Left ventricle myocardium superior (tissue), 1 donor: ENCODE measurements around the gene KRT81. TPM values are rescaled to one million over a fixed set of nuclear protein-coding genes. Genes with fewer than 3 reads are reported as not detected.
"Not testable (repeated sequence)": the region's sequence is repeated elsewhere in the genome, so short reads cannot be mapped to it uniquely, and the experiment has no call there.

ENCODE experiments used
- ATAC-seq: fragments of 200-7000 bp; cut with Tn5 transposase; one replicate; pipeline ENCODE4 v1.9.1; 2020; ENCODE audit warnings: mild to moderate bottlenecking, moderate library complexity
- DNase-seq: peaks from one replicate; pipeline ENCODE4 v3.0.0-alpha.2; 2020
- intact Hi-C: fragments of 100-400 bp; cut with micrococcal nuclease; formaldehyde crosslinking; loops from one replicate; pipeline ENCODE4 v1.11.0; 2022
- total RNA-seq: library from RNA; stranded (reverse); fragmentation: NEBNext Ultra II Directional; extraction: Animal tissue kit (Norgen Biotek cat#: 25700); gene quantifications from one replicate; pipeline ENCODE4 v1.2.1, GENCODE V29; 2021
- donor health status: DM: no; HTN: yes; CAD: no; lungs with severe emphysema.

Gene KRT81
- total RNA-seq, 1 donor from 2014 or later = not detected

DNA sequence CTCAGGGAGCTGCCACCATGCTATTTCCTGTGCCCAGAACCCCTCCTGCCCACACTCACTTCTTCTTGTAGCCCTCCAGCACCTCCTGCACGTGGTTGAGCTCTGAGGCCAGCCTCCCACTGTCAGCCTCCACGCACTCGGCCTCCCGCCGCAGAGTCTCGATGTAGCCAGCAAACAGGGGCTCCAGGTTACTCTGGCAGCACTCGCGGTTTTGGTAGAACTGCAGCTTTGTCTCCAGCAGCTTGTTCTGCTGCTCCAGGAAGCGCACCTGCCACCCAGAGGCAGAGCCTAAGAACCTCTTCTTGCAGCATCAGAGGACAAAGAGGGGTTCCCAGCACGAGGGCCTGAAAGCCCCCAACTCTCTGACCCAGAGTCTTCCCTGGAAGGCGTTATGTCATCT is 27.8 kb upstream of the KRT81 start:
- DNase-seq (no peak), ATAC-seq (no peak)
- intact Hi-C loops = no loop called here

- ATAC-seq = no peak
- intact Hi-C loops = no loop called here
- DNase-seq = no peak
Measured at GRCh38 chr12:52318241-52318990, 27.1 kb upstream of the KRT81 start.

- intact Hi-C loops = no loop called here
- ATAC-seq (no peak), DNase-seq (no peak)
Measured at GRCh38 chr12:52317468-52318052, 26.2 kb upstream of the KRT81 start.

- no peak for ATAC-seq
- intact Hi-C loops = no loop called here
- DNase-seq = no peak
Measured at GRCh38 chr12:52316701-52317100, 25.4 kb upstream of the KRT81 start.

GRCh38 chr12:52316290-52316689 is 25.0 kb upstream of the KRT81 start:
- DNase-seq (no peak), ATAC-seq (no peak)
- intact Hi-C loops = no loop called here

DNA sequence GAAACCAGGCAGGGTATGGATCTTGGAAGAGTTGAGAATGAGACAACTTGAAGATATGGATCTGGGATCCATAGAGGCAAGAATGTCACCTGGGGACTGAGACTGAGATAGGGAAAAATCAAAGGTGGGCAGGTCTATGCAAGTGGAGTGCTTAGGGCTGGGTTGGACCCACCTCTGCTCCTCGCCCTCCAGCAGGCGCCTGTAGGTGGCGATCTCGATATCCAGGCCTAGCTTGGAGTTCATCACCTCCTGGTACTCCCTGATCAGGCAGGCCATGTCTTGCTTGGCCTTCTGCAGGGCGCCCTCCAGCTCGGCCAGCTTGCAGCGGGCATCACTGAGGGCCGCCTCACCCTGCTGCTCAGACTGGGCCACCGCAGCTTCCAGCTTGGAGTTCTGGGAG is 24.4 kb upstream of the KRT81 start:
- ATAC-seq, DNase-seq, intact Hi-C loops: not testable (repeated sequence)

GRCh38 chr12:52314511-52314910 is 23.2 kb upstream of the KRT81 start:
- ATAC-seq (no peak), DNase-seq (no peak)
- intact Hi-C loops = no loop called here

DNA sequence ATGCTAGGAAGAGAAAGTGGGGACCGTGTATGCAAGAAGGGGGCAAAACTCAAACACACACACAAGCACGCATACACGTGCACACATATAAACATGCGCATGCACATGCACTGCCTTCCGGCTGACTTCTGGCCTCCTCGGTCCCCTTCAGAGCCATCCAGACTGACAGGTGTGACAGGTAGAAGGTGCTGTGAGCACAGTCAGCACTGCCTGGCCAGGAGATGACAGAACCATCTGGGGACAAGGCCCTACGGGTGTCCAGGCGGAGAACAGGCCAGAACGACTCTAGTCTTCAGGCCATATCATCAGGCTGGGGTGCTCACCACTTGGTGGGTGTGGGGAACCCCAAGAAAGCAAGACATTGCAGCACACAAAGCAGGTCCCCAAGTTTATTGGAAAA is 22.6 kb upstream of the KRT81 start:
- no peak for DNase-seq
- intact Hi-C loops = no loop called here
- ATAC-seq = no peak

- no peak for ATAC-seq
- no peak for DNase-seq
- intact Hi-C loops = no loop called here
Measured at GRCh38 chr12:52313461-52313860, 22.1 kb upstream of the KRT81 start.

- intact Hi-C loops = no loop called here
- DNase-seq (no peak), ATAC-seq (no peak)
Measured at GRCh38 chr12:52312086-52312485, 20.8 kb upstream of the KRT81 start.

DNA sequence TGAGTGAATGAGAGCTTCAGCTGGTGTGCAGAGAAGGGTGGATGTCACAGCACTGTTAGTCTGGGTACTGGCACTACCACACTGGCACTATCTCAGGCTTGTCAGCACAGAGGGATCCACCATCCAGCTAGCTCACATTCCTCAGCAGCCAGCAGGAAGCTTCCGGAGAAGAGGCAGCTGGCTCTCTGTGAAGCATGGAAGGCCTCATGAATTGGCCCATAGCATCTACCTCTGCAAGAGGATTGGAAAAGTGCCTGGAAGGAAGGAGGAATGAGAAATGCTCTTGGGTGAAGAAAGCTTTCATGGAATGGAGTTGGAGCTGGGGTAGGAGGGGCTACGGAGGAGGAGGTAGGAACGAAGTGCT is 19.9 kb upstream of the KRT81 start:
- no peak for DNase-seq
- peak; percentile 23 for ATAC-seq
- intact Hi-C loops = no loop called here

GRCh38 chr12:52310622-52311284 is 19.4 kb upstream of the KRT81 start:
- intact Hi-C loops = no loop called here
- no peak for ATAC-seq
- DNase-seq = no peak

DNA sequence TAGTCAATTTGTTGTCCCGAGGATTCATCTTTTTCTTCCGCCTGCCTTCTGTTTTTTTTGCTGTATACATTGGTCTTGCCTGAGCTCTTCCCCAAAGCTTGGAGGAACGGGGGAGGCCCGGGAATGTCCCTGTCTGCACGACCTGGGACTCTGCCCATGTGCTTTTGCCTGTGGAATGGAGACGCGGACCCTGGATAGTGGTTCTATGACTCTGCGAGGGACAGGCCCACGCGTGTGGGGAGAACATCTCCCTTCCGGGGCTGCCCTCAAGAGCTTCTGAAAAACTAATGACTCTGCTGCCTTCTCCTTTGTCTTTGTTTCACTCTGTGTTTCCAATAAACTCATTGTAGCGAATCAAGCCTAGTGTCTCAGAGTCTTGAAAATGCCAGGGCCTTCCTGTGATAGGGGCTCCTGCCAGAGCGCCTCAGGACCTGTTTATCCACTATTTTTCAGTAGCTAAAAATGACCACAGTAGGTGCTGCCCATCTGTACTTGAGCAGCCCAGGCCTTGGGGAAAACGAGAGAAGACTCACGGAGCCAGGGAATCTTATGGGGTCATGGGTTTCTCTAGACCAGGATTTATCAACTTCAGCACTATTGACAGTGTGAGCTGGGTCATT is 17.6 kb upstream of the KRT81 start:
- DNase-seq (no peak), ATAC-seq (no peak)
- intact Hi-C loops = no loop called here

GRCh38 chr12:52307836-52308805 is 16.8 kb upstream of the KRT81 start:
- DNase-seq (peak; percentile 67), ATAC-seq (peak; percentile 93)
- intact Hi-C loops = no loop called here

DNA sequence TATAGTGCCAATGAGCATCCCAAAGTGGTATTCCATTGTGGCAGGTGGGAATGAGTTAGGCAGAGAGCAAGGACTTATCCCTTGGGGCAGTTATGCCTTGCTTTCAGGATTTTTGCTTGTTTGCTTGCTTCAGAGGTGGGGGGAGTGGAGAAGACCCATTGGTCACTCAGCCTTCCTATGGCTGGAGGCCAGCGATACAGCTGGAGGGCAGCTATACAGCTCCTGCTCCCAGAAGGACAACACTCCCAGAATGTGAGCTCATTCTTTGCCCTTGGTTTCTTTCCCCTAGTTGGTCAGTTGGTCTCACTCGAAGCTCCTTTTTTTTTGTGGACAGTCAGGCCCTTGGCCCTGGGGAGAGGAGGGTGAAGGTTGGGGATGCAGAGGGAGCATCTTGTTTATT is 15.4 kb upstream of the KRT81 start:
- ATAC-seq (no peak), DNase-seq (no peak)
- intact Hi-C loops = no loop called here

GRCh38 chr12:52305921-52306705 is 14.8 kb upstream of the KRT81 start:
- ATAC-seq (no peak), DNase-seq (no peak)
- intact Hi-C loops = no loop called here

GRCh38 chr12:52304941-52305411 is 13.6 kb upstream of the KRT81 start:
- ATAC-seq, intact Hi-C loops, DNase-seq: not testable (repeated sequence)

DNA sequence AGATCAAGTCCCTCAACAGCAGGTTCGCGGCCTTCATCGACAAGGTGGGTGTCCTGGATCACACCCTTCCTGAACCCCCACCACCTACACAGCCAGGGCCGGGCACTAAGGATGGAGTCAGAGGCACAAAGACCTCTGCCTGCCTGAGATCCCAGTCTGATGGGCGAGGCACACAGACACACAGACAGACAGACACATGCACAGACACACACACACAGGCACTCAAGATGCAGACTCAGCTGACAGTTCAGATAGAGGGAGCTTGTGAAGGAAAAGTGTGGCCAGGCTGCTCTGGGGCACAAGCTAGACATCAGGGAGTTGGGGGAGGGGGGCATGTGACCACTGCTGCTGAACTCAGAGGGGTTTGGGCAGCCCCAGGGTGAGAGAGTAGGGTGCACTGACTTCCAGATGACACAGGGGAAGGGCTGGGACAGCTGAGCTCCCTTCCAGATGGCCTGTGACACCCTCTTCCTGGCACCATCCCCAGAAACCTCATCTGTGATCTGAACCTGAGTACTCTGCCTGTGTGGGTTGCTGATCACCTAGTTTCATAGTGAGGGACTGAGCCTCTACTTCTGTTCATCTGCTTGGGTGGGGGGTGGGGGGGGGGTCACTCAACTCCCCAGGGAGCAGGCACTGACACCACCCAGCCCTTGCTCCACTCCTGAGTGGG is 11.0 kb upstream of the KRT81 start:
- intact Hi-C loops, DNase-seq, ATAC-seq: not testable (repeated sequence)
